HepG2 (cell line): ENCODE data around the gene LRRN4CL. TPM values are rescaled to one million over a fixed set of nuclear protein-coding genes. Genes with fewer than 3 reads are reported as not detected.

ENCODE experiments used
- ATAC-seq: fragments of 200-7000 bp; cut with Tn5 transposase; 3 replicates; pipeline ENCODE4 v1.9.1; 2020; ENCODE audit warnings: mild to moderate bottlenecking, moderate library complexity
- BruUV-seq: library from RNA; stranded (reverse); fragments of 400-500 nt; replicated peaks from 2 replicates; lab custom pipeline; 2021; lab: Mats Ljungman, UMichigan
- CTCF ChIA-PET: fragments of 300-600 bp; formaldehyde crosslinking; extraction: SDS; loops from one replicate; lab custom pipeline; 2021; ENCODE audit warnings: low total read pairs, inconsistent platforms, low intra/inter-chr PET ratio; lab: Yijun Ruan, JAX
- POLR2A ChIA-PET: fragments of 350-600 bp; sonication (Branson Sonifier 250); formaldehyde crosslinking; loops from one replicate; lab custom pipeline; 2020; ENCODE audit warnings: antibody characterized with exemption, inconsistent platforms; lab: Yijun Ruan, JAX
- DNase-seq: peaks from one replicate; pipeline ENCODE4 v3.0.0-alpha.2; 2015; ENCODE audit warnings: low spot score
- FAIRE-seq: peaks from 3 replicates; lab custom pipeline; 2011; peaks lifted over from hg19 to GRCh38; lab: Jason Lieb, UNC
- H2AFZ ChIP-seq: one replicate; pipeline ENCODE4 v1.6.1; 2011; ENCODE audit warnings: low read length, inconsistent platforms
- H3K27ac ChIP-seq: fragments of 300-600 bp; 3 replicates; pipeline ENCODE4 v1.8.0; 2011; ENCODE audit warnings: mixed run types, mild to moderate bottlenecking, mixed read lengths, low read length, inconsistent platforms; ENCODE audit not compliant: insufficient read depth; ENCODE audit errors: extremely low read length
- H3K27me3 ChIP-seq, 2 experiments: fragments of 200-600 bp in 1 of 2; 2 replicates in 1 of 2; 3 replicates in 1 of 2; pipeline versions ENCODE4 v1.6.0 to v1.8.0; 2011; ENCODE audit warnings: low read length in 2 of 2, mild to moderate bottlenecking in 2 of 2, moderate library complexity in 2 of 2, inconsistent platforms in 1 of 2; ENCODE audit not compliant: insufficient read depth in 2 of 2, control insufficient read depth in 1 of 2
- H3K36me3 ChIP-seq, 2 experiments: fragments of 200-600 bp in 1 of 2; replicated peaks in 1 of 2; 2 replicates in 1 of 2; 3 replicates in 1 of 2; pipeline versions ENCODE4 v1.5.1 to v1.8.0; 2011; ENCODE audit warnings: low read length in 2 of 2, inconsistent platforms in 1 of 2; ENCODE audit not compliant: insufficient read depth in 2 of 2, control insufficient read depth in 1 of 2
- H3K4me1 ChIP-seq: 2 replicates; pipeline ENCODE4 v1.5.1; 2012; ENCODE audit warnings: low read length, inconsistent platforms; ENCODE audit not compliant: insufficient read depth
- H3K4me2 ChIP-seq: 2 replicates; pipeline ENCODE4 v1.6.0; 2011; ENCODE audit warnings: low read depth, low read length, inconsistent platforms
- H3K4me3 ChIP-seq, 3 experiments: fragments of 200-600 bp in 1 of 3; sonication (generic), shearing (Covaris generic) in 1 of 3; replicated peaks in 1 of 3; 2 replicates each; pipeline ENCODE4 v1.5.1; 2011 to 2016; ENCODE audit warnings: low read length in 3 of 3, inconsistent platforms in 2 of 3, low read depth in 2 of 3, mild to moderate bottlenecking in 2 of 3, control low read depth in 1 of 3, mixed read lengths in 1 of 3; ENCODE audit not compliant: insufficient read depth in 1 of 3
- H3K79me2 ChIP-seq: one replicate; pipeline ENCODE4 v1.6.1; 2011; ENCODE audit warnings: low read length, inconsistent platforms; ENCODE audit not compliant: insufficient read depth
- H3K9ac ChIP-seq: 2 replicates; pipeline ENCODE4 v1.6.0; 2011; ENCODE audit warnings: mild to moderate bottlenecking, low read depth, low read length, inconsistent platforms; ENCODE audit not compliant: insufficient read depth
- H3K9me3 ChIP-seq: 2 replicates; pipeline ENCODE4 v1.5.1; 2012; ENCODE audit warnings: mild to moderate bottlenecking, low read length
- H4K20me1 ChIP-seq: 2 replicates; pipeline ENCODE4 v1.6.0; 2011; ENCODE audit warnings: inconsistent platforms, mild to moderate bottlenecking, low read length, moderate library complexity; ENCODE audit not compliant: insufficient read depth
- AGO2 ChIP-seq: fragments of 200-400 bp; formaldehyde crosslinking; optimal IDR thresholded peaks from 2 replicates; pipeline ENCODE3; 2017; ENCODE audit warnings: mild to moderate bottlenecking, low read depth, low read length, moderate library complexity
- DNMT3B ChIP-seq: conservative IDR thresholded peaks from 2 replicates; pipeline ENCODE4 v1.6.1; 2016; ENCODE audit warnings: missing biosample characterization, control low read depth
- MED1 ChIP-seq: sonication (generic); formaldehyde crosslinking; IDR thresholded peaks from 2 replicates; pipeline ENCODE4 v1.4.0; 2020; ENCODE audit warnings: missing genetic modification reagents
- NR2F2 ChIP-seq: IDR thresholded peaks from 2 replicates; pipeline ENCODE4 v1.6.1; 2012; ENCODE audit warnings: low read depth, inconsistent platforms, borderline replicate concordance
- SYNCRIP ChIP-seq: fragments of 200-400 bp; formaldehyde crosslinking; IDR thresholded peaks from 2 replicates; pipeline ENCODE4 v1.6.1; 2018; ENCODE audit warnings: mild to moderate bottlenecking, low read depth, low read length; ENCODE audit not compliant: insufficient read depth
- ZNF235 ChIP-seq: sonication (generic); formaldehyde crosslinking; IDR thresholded peaks from 2 replicates; pipeline ENCODE4 v1.8.1; 2023; ENCODE audit warnings: mild to moderate bottlenecking, missing genetic modification reagents, borderline replicate concordance
- ZNF446 ChIP-seq: sonication (generic); formaldehyde crosslinking; IDR thresholded peaks from 2 replicates; pipeline ENCODE4 v1.5.0; 2020; ENCODE audit warnings: mild to moderate bottlenecking, missing genetic modification reagents
- ZNF766 ChIP-seq: sonication (generic); formaldehyde crosslinking; IDR thresholded peaks from 2 replicates; pipeline ENCODE4 v1.5.0; 2020; ENCODE audit warnings: missing genetic modification reagents, borderline replicate concordance
- ZNF776 ChIP-seq: sonication (generic); formaldehyde crosslinking; IDR thresholded peaks from 2 replicates; pipeline ENCODE4 v1.4.0; 2020; ENCODE audit warnings: mild to moderate bottlenecking, missing genetic modification reagents
- WGBS: methylation state at CpG from one replicate; pipeline ENCODE4 v1.1.6; 2017; ENCODE audit warnings: low lambda C conversion rate; 5-methylcytosine and 5-hydroxymethylcytosine counted together
- in situ Hi-C: cut with HindIII; loops from 2 replicates; pipeline ENCODE4 v1.10.0; 2017; ENCODE audit warnings: low pct_unique_long_range_greater_than_20kb; ENCODE audit not compliant: extremely low pct_ligation_motif_present
- intact Hi-C: fragments of 100-400 bp; cut with micrococcal nuclease; formaldehyde crosslinking; loops from one replicate; pipeline ENCODE4 v1.10.0; 2022; ENCODE audit not compliant: unreplicated experiment
- polyA plus RNA-seq, 8 experiments: library from polyadenylated mRNA; depleted of rRNA in 3 of 8; stranded (reverse) in 7 of 8; unstranded in 1 of 8; fragments of >200 nt; fragmentation: Illumina TruSeq in 4 of 8; extraction: Trizol in 4 of 8; gene quantifications; 2 replicates each; pipeline versions ENCODE4 v1.2.1 to v1.2.3, GENCODE V29; 2011 to 2016; ENCODE audit warnings: low read depth in 4 of 8, missing spikeins in 1 of 8, mixed read lengths in 1 of 8; ENCODE audit not compliant: insufficient read depth in 1 of 8
- total RNA-seq, 5 experiments: library from RNA; depleted of rRNA; stranded (reverse); fragments of >200 nt; fragmentation: Illumina TruSeq; extraction: Trizol; gene quantifications; 2 replicates each; pipeline ENCODE4 v1.2.3, GENCODE V29; 2016; ENCODE audit warnings: low read depth in 1 of 5
- TF ChIP-seq, protein P1 (sequence below): sonication (generic); formaldehyde crosslinking; IDR thresholded peaks from 2 replicates; pipeline ENCODE4 v1.4.0; 2020; ENCODE audit warnings: mild to moderate bottlenecking, missing genetic modification reagents

LRRN4CL gene
- total and polyA plus RNA-seq, 2 of the 13 experiments (the other 11 are each of a cell fraction or from before 2014, with no cell fraction given): 0.11 TPM; not detected in 1

DNA sequence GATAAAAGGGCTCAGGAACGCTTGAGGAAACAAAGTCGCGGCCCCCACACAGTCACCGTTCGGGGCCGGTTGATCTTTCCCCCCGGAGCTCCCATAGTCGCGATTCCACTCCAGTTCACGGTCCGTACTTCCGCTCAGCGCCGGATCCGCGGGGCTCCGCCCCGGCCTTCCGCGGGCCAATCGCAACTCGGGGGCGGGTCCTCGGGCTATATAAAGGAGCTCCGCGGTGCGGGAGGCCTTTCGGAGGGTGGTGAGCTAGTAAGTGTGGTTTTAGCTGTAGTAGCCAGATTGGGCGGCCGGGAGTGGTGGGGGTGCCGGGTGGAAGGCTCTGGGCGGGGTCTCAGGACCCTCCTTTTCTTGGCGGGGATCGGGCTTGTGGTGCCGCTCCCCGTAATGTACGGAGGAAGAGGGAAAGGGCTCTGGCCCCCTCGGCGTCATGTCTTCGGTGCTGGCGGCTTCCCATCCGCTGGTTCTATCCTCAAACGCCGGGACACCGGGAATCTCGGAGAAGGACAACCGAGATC, 24.2 kb downstream of the LRRN4CL start, which contains the start of the genes C11orf98 and CSKMT:
C11orf98 (minus strand) TSS at position 136 of the 524 bp plus-strand sequence; CDS start at position 95, 41 bp downstream.
CSKMT (plus strand) TSS at position 238 of the 524 bp plus-strand sequence. CDS start 568 bp downstream, outside the sequence.
- ATAC-seq: peak; percentile 86
- in situ Hi-C loops: no loop called here
- WGBS: 2% methylated on average over 36 of the region's 47 CpGs
- H3K27me3 ChIP-seq: no peaks in the 10 kb centered on the region; a peak in 1 of 5 replicates
- peaks cover 35% of the 10 kb centered on the region for H3K79me2 ChIP-seq
- H3K4me2 ChIP-seq: peak within 1 kb of the TSS; percentile 85
- ChIA-PET CTCF (no interaction called here), POLR2A (interaction anchor here (0.7 to 4.5 kb wide), 42 partner anchors 10 to 272 kb away, joined by 3 to 186 read pairs (median 8); partner anchors contain the start of genes AHNAK, B3GAT3, BSCL2 and EEF1G)
- peaks cover 47% of the 10 kb centered on the region for H3K4me1 ChIP-seq
- peak within 1 kb of the TSS; percentile 69 to 97 (median 91) for H3K4me3 ChIP-seq
- H3K36me3 ChIP-seq: peaks cover 0 to 15% of the 10 kb centered on the region in 2 experiments; a peak in 2 of 5 replicates
- intact Hi-C loops: no loop called here
- no peak within 1 kb of the TSS for H2AFZ ChIP-seq
- H3K27ac ChIP-seq: peak within 1 kb of the TSS; percentile 84
- FAIRE-seq: no peak
- peak; percentile 85 for DNase-seq
- BruUV-seq: TSS peak; percentile 91
- no peaks in the 10 kb centered on the region for H3K9me3 ChIP-seq
- no peaks in the 10 kb centered on the region; the same call in none of the 2 replicates for H4K20me1 ChIP-seq
- H3K9ac ChIP-seq: peak within 1 kb of the TSS; percentile 91
- TF ChIP-seq DNMT3B (CRISPR knock-in tag) (peak; percentile 83; the same call in 1 of the 2 replicates), SYNCRIP (no peak), ZNF235 (CRISPR knock-in tag) (peak; percentile 84; the same call in 1 of the 2 replicates), ZNF446 (CRISPR knock-in tag) (no peak), ZNF766 (CRISPR knock-in tag) (peak; percentile 76), AGO2 (peak; percentile 97), NR2F2 (0 out of 2 replicates have a peak, but pooled peaks have one; percentile 62), ZNF776 (CRISPR knock-in tag) (peak; percentile 84), MED1 (CRISPR knock-in tag) (peak; percentile 50; the same call in 1 of the 2 replicates)
- TF ChIP-seq, protein P1, sequence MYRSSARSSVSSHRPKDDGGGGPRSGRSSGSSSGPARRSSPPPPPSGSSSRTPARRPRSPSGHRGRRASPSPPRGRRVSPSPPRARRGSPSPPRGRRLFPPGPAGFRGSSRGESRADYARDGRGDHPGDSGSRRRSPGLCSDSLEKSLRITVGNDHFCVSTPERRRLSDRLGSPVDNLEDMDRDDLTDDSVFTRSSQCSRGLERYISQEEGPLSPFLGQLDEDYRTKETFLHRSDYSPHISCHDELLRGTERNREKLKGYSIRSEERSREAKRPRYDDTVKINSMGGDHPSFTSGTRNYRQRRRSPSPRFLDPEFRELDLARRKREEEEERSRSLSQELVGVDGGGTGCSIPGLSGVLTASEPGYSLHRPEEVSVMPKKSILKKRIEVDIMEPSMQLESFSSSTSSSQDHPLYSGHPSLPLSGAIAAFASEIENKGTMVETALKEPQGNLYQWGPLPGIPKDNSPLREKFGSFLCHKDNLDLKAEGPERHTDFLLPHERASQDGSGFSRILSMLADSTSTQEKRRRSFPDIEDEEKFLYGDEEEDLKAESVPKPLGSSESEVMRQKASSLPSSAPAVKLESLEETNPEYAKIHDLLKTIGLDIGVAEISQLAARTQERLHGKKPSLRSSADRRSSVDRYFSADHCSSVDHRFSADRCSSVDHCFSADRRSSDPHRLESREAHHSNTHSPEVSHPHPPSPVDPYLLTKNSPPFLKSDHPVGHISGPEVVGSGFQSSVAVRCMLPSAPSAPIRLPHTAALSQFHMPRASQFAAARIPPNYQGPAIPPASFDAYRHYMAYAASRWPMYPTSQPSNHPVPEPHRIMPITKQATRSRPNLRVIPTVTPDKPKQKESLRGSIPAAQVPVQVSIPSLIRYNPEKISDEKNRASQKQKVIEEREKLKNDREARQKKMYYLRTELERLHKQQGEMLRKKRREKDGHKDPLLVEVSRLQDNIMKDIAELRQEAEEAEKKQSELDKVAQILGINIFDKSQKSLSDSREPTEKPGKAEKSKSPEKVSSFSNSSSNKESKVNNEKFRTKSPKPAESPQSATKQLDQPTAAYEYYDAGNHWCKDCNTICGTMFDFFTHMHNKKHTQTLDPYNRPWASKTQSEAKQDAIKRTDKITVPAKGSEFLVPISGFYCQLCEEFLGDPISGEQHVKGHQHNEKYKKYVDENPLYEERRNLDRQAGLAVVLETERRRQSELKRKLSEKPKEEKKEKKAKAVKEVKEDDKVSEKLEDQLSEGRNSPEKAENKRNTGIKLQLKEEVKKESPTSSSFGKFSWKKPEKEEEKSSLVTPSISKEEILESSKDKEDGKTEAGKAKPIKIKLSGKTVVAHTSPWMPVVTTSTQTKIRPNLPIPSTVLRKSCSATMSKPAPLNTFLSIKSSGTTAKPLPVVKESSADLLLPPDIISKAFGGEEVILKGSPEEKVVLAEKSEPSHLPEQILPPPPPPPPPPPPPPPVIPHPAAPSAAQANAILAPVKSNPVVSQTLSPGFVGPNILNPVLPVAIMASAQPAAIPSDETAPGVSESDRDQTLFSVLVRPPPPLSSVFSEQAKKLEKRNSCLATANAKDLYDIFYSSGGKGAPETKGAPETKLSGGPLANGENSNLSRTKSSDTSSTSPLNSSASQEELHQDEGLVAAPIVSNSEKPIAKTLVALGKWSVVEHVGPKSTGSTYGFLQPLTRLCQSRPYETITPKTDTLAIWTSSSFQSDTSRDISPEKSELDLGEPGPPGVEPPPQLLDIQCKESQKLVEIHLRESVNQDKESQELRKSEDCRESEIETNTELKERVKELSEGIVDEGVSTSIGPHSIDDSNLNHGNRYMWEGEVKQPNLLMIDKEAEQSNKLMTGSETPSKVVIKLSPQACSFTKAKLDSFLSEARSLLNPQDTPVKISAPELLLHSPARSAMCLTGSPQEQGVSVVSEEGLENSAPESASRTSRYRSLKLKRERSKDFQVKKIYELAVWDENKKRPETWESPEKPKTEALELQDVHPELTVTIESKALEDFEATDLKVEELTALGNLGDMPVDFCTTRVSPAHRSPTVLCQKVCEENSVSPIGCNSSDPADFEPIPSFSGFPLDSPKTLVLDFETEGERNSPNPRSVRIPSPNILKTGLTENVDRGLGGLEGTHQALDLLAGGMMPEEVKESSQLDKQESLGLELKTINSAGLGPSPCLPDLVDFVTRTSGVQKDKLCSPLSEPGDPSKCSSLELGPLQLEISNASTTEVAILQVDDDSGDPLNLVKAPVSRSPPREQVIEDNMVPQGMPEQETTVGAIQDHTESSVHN: 0 out of 2 replicates have a peak, but pooled peaks have one; percentile 76
